Stimulated activated CD4-positive, alpha-beta T cell treated with anti-CD3 and anti-CD28 coated beads, Interleukin-2, amount 100 ng/mL, for 48 hours (primary cell): ENCODE measurements around the gene TAGLN.

ENCODE experiments used
- DNase-seq, 2 donors: peaks; one replicate each; pipeline ENCODE4 v3.0.0-alpha.2; 2020

Gene TAGLN

DNA sequence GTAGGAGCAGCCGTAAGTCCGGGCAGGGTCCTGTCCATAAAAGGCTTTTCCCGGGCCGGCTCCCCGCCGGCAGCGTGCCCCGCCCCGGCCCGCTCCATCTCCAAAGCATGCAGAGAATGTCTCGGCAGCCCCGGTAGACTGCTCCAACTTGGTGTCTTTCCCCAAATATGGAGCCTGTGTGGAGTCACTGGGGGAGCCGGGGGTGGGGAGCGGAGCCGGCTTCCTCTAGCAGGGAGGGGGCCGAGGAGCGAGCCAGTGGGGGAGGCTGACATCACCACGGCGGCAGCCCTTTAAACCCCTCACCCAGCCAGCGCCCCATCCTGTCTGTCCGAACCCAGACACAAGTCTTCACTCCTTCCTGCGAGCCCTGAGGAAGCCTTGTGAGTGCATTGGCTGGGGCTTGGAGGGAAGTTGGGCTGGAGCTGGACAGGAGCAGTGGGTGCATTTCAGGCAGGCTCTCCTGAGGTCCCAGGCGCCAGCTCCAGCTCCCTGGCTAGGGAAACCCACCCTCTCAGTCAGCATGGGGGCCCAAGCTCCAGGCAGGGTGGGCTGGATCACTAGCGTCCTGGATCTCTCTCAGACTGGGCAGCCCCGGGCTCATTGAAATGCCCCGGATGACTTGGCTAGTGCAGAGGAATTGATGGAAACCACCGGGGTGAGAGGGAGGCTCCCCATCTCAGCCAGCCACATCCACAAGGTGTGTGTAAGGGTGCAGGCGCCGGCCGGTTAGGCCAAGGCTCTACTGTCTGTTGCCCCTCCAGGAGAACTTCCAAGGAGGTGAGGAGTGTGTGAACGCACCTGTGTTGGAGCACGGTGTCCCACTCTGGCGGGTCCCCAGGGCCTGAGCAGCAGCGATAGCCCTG is at the start of gene TAGLN:
Gene TAGLN, plus strand, starts transcription at position 318 of the 863 bp plus-strand sequence. CDS start 3,644 bp downstream, outside the sequence.
- no peak for DNase-seq

GRCh38 chr11:117152066-117152465 is 47.1 kb upstream of the TAGLN start:
- DNase-seq, result no peak

DNA sequence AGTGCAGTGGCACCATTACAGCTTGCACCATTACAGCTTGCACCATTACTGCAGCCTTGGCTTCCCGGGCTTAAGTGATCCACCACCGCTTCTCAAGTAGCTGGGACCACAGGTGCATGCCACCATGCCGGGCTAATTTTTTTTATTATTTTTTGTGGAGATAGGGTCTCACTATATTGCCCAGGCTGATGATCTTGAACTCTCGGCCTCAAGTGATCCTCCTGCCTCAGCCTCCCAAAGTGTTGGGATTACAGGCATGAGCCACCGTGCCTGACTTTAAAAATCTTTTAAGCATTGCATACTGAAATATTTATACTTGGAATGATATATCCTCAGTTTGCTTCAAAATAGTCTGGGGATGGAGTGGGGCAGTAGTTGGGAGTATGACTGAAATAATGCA is 44.7 kb upstream of the TAGLN start:
- no peak for DNase-seq

- no peak for DNase-seq
These were observed 41.7 kb upstream of the TAGLN start for GRCh38 chr11:117157507-117157906.

- DNase-seq, result no peak
These were observed 39.3 kb upstream of the TAGLN start for GRCh38 chr11:117159892-117160291.

DNA sequence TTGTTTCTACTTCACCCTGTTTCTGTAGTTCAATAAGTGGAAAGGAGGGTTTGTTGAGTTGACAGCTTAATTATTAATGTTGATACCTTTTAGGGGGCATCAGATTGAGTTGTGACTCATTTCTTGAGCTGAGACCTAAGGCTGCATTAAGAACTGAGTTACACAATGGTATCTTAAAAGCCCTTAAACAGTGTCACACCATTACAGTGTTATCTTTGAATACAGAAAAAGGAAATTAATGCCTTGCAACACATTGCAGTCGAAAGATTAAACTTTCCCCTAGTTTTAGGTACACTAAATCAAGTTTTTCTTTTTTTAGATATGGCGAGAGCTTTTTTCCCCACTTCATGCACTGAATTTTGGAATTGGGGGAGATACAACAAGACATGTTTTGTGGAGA is 38.3 kb upstream of the TAGLN start:
- DNase-seq, result no peak

- DNase-seq, result no peak
These were observed 32.7 kb upstream of the TAGLN start for GRCh38 chr11:117166491-117166890.

DNA sequence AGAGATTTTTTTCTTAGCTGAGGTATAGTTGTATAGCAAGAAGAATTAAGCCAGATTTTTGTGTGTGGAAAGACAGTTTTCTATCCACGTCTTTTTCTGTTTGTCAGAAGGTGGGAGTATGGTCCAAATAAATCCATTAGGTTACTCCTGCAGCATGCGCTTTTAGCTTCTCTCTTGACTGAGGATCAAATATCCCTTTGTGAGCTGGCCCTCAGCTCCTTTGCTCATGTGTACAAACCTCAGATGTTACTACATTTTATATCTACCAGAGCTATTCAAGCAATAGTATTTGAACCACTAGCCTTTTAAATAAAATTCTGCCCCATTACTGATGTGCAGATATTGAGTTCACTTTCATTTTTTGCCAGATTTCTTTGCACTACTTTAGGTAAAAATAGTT is 29.4 kb upstream of the TAGLN start:
- DNase-seq, result no peak

DNA sequence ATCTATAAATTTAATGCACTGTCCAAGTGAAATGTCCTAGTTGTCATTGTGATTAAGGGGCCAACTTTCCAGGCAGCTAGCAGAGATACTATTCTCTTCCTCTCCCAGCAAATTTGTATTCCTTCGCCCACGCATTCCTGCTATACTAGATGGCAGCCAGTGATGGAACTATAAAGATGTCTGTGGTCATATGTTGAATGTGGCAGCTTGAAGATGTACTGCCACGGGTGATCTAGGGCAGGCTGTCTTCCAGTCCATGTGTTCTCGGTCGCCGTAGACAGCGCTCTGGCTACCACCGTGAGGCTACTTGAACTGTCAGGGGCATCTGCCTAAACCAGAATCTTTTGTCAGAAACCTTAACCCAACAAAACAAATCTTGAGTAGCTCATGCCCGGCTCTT is 29.0 kb upstream of the TAGLN start:
- DNase-seq, result no peak

- no peak for DNase-seq
These were observed 28.2 kb upstream of the TAGLN start for GRCh38 chr11:117171007-117171403.

DNA sequence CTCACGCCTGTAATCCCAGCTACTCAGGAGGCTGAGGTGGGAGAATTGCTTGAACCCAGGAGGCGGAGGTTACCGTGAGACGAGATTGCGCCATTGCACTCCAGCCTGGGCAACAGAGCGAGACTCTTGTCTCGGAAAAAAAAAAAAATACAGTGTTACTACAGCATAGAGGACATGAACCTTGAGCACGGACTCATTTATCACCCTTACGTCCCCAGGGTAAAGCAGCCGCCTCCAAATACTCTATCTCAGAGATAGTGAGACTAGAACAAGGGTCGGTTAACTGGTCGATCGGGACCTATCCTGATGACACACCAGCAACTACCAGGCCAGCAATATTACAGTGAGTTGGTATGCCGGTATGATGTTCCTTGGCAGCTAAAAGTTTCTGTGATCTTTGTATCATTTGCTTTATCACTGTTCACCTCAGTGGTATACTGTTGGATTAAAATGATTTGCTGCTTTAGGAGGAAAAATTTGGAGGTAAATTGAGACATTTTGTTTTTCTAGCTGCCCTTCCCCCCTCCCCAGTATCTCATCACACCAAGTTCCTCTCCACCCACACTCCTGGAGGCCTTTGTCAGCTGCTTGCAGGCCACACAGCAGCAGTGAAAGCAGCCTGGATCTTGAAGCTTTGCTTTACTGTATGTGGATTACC is 27.6 kb upstream of the TAGLN start:
- DNase-seq, result no peak

DNA sequence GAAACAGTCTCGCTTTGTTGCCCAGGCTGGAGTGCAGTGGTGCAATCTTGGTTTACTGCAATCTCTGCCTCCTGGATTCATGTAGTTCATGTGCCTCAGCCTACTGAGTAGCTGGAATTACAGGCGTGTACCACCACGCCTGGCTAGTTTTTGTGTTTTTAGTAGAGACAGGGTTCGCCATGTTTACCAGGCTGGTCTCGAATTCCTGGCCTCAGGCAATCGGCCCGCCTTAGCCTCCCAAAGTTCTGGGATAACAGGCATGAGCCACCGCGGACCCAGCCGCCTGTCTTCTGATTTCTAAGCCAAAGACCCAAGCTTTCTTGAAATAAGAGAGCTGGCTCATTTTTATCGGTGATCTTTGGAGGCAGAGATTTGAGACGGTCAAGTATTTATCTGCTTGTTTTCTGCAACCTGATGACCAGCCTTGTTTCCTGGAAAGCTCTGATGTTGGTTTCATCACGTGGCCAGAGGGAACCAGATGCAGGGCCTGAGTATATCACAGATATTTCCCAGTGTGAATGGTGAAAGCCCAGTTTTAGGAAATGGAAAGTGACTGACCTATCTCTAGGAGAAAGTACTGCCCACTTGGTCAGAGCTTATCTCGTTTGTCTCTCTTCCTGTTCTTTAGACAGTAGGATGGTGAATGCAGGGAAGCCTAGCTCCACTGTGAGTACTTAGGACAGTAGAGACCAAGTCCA is 26.3 kb upstream of the TAGLN start:
- DNase-seq, result no peak

DNA sequence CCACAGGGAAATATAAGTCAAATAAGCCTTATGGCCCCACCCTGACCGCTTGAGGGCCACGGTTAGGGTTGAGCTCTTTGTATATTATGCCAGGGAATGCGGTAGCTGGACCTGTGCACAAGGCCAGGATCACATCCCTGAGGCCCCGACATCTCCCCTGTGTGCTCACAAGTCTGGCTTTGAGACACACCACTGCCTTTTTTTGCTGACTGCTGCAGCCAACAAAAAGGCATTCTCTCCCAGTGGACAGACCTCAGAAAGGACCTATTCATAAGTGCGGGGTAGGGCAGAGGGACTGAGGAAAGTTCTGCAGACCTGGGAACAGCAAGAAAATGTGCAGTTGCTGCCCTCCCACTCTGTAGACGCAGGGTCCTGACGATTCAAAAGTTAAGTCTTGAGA is 24.1 kb upstream of the TAGLN start:
- DNase-seq, result no peak

GRCh38 chr11:117175781-117176180 is 23.4 kb upstream of the TAGLN start:
- no peak for DNase-seq

- DNase-seq, result no peak
These were observed 23.0 kb upstream of the TAGLN start for GRCh38 chr11:117176186-117176585.

DNA sequence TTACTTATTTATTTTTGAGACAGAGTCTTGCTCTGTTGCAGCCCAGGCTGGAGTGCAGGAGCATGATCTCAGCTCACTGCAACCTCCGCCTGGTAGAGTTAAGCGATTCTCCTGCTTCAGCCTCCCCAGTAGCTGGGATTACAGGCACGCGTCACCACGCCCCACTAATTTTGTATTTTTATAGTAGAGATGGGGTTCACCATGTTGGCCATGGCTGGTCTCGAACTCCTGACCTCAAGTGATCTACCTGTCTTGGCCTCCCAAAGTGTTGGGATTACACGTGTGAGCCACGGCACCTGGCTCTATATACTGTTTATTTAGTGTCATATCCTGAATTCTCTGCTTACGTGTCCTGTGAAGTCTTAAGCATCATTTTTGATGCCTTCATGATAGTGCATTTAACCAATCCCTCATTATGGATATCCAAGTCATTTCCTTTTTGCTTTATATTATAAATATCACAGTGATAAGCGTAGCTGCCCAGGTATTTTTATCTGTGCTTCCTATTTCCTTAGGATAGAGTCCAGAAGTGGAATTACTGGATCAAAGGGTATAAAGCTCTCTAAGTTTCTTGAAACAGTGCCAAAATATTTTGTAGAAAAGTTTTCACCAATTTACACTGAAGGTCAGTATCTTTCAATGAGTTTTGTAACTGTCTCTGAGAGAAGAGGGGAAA is 21.5 kb upstream of the TAGLN start:
- no peak for DNase-seq

DNA sequence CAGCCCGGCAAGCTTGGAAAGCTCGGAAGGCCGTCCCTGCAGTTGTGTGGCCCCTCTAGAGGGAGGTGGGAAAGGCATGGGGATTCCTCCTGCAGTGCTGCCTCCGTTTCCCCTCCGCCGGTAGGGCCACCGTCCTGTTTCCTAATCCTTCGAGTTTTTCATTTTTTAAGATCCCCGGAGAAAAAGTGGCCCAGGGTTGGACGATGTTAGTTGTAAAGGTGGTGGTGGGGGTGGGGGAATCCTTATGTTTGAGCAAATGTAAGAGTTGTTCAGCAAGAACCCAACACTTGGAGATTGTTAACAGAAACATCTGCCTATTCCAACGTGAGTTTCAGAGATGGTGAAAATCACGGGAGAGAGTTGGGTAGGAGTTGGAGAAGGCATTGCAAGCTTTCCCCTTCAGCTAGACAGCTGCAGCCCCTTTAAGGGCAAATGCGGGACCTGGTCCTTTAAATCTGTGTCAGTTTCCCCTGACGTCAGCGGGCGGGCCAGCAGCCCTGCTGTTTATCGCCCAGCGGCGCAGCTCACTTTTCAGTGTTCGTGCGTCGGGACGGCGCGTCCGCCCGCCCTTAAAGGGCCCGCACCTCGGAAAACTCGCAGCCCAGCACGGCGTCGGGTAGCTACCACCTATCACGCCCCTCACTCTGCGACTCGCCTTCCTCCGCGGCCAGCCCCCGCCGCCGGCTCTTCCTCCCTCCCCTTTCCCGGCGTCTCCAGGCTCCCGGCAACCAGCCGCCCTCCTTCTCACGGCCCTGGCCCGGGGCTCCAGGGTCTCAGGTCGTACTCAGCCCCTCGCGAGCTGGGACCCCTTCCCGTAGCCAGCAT is 20.7 kb upstream of the TAGLN start, which contains the start of gene SIDT2:
Gene SIDT2, plus strand, starts transcription at position 534 of the 825 bp plus-strand sequence. CDS start 521 bp downstream, outside the sequence.
- DNase-seq, result peak; percentile 82

DNA sequence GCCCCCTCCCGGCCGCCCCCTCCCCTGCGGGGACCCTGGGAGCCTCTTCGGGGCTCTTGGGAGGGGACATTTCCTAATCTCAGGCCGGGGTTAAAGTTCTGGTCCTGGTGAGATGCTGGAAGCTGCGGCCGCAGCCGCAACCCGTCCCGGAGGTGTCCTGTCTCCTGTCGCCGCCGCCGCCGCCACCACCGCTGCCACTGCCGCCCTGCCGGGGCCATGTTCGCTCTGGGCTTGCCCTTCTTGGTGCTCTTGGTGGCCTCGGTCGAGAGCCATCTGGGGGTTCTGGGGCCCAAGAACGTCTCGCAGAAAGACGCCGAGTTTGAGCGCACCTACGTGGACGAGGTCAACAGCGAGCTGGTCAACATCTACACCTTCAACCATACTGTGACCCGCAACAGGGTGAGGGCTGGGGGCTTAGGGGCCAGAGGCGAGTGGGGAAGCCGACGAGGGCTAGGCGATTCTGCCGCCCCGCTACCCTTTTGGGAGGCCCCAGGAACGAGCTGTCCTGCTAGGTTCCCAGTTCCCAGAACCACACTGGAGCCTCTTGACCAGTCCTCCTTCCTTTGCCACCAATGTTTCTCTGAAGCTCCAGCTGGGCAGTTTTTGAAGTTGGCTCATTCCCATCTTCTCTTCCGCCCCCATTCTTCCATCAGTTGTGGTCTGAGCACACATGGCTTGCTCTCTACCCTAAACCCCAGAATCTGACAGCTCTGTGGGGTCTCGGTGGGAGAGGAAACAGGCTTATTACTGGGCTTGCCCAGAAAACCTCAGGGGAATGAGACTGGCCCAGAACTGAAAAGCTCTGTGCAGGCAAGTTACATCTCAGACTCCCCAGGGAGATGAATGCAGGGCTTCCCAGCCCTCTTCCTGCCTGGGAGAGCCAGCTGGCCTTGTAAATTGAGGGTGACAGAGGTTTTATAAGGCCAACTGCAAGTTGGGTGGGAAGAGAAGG is 19.8 kb upstream of the TAGLN start:
- DNase-seq, result peak; percentile 23 to 38

DNA sequence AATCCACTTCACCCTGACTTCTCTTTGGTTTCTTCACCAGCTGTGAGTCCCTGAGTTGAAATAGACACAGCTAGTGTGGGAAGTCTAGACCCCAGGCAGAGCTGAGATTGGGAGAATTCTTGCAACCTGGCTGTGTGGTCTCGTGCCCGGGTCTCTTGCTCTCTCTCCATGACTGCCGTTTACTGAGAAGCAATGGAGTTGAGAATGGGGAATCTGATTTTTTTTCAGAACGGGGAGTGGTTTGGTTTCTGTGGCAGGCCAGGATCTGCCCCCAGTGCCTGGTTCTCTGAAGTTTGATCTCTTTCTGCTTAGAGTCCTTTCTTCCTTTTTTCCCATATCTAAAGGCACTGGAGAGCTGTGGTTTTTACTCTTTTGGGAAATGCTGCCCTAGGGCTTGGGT is 19.1 kb upstream of the TAGLN start:
- DNase-seq, result no peak

DNA sequence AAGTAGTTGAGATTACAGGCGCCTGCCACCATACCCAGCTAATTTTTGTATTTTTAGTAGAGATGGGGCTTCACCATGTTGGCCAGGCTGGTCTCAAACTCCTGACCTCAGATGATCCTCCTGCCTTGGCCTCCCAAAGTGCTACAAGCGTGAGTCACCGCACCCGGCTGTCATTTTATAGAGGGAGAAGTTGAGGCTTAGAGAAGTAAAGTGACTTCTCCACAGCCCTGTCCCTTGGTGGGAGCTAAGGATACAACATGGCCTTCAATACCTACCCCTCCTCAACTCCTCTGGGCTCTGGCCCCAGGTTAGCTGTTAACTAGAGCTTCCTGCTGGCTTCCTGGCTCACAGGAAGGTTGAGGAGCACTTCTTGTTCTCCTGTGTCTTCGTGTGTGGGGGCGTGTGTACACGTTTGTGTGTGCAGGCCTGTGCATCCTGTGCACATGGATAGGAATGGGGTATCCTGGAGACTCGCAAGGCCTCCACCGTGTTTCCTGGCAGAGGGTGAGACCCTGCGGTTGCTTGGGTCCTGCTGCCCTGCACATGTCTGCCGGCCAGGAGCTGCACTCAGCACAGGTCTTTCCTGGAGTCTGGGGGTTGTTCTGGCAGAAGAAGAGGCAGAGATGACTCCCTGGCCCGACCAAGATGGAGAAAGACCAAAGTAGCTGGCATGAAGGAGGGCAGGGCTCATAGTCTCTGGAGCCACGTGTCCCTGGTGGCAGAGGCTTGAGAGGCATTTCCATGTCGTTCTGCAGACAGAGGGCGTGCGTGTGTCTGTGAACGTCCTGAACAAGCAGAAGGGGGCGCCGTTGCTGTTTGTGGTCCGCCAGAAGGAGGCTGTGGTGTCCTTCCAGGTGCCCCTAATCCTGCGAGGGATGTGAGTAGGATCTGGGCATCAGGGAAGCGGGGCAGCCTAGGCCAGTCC is 18.2 kb upstream of the TAGLN start:
- peak; percentile 57 to 61 for DNase-seq
